GM21786 (cell line): ENCODE measurements around the gene GSTCD.
"Not testable (repeated sequence)": the region's sequence is repeated elsewhere in the genome, so short reads cannot be mapped to it uniquely, and the experiment has no call there.

Experiments
- ATAC-seq: cut with Tn5 transposase; IDR thresholded peaks from one replicate; pipeline ENCODE4 v1.9.1; 2021; ENCODE audit not compliant: unreplicated experiment

The GSTCD gene

GRCh38 chr4:105708181-105709080, at the start of gene GSTCD, which contains the start of gene INTS12:
Gene GSTCD (plus strand): TSS chr4:105708784. CDS start chr4:105717614, 8,830 bp downstream.
Gene INTS12 (minus strand): TSS chr4:105708689. CDS start chr4:105700005, 8,684 bp downstream.
- peak; percentile 75 for ATAC-seq

GRCh38 chr4:105659190-105659589, 49.4 kb upstream of the GSTCD start:
- ATAC-seq, result no peak

GRCh38 chr4:105661028-105661427, 47.6 kb upstream of the GSTCD start:
- ATAC-seq, result no peak

- no peak for ATAC-seq
Measured at GRCh38 chr4:105662935-105663675, 45.5 kb upstream of the GSTCD start.

GRCh38 chr4:105666693-105667092, 41.9 kb upstream of the GSTCD start:
- peak; percentile 47 for ATAC-seq

- ATAC-seq, result no peak
Measured at GRCh38 chr4:105670684-105671083, 37.9 kb upstream of the GSTCD start.

- no peak for ATAC-seq
Measured at GRCh38 chr4:105671301-105671700, 37.3 kb upstream of the GSTCD start.

- no peak for ATAC-seq
Measured at GRCh38 chr4:105674011-105674410, 34.6 kb upstream of the GSTCD start.

- no peak for ATAC-seq
Measured at GRCh38 chr4:105677709-105678108, 30.9 kb upstream of the GSTCD start.

- no peak for ATAC-seq
Measured at GRCh38 chr4:105679186-105679585, 29.4 kb upstream of the GSTCD start.

GRCh38 chr4:105683038-105683437, 25.5 kb upstream of the GSTCD start:
- ATAC-seq, result no peak

GRCh38 chr4:105686571-105686970, 22.0 kb upstream of the GSTCD start:
- no peak for ATAC-seq

GRCh38 chr4:105694812-105695211, 13.8 kb upstream of the GSTCD start:
- ATAC-seq, result not testable (repeated sequence)

GRCh38 chr4:105695832-105696231, 12.8 kb upstream of the GSTCD start:
- ATAC-seq, result not testable (repeated sequence)

GRCh38 chr4:105698607-105699006, 10.0 kb upstream of the GSTCD start:
- ATAC-seq, result no peak

- no peak for ATAC-seq
Measured at GRCh38 chr4:105707782-105708180, 803 bp upstream of the GSTCD start.

- ATAC-seq, result peak; percentile 30
Measured at GRCh38 chr4:105709081-105709450, 482 bp downstream of the GSTCD start.

- no peak for ATAC-seq
Measured at GRCh38 chr4:105710012-105710600, 1.5 kb downstream of the GSTCD start.

GRCh38 chr4:105710678-105711077, 2.1 kb downstream of the GSTCD start:
- ATAC-seq, result no peak

- ATAC-seq, result no peak
Measured at GRCh38 chr4:105712766-105713165, 4.2 kb downstream of the GSTCD start.

- peak; percentile 65 for ATAC-seq
Measured at GRCh38 chr4:105714071-105714521, 5.5 kb downstream of the GSTCD start.
